ENCODE results near the gene NKTR.

The NKTR gene

DNA sequence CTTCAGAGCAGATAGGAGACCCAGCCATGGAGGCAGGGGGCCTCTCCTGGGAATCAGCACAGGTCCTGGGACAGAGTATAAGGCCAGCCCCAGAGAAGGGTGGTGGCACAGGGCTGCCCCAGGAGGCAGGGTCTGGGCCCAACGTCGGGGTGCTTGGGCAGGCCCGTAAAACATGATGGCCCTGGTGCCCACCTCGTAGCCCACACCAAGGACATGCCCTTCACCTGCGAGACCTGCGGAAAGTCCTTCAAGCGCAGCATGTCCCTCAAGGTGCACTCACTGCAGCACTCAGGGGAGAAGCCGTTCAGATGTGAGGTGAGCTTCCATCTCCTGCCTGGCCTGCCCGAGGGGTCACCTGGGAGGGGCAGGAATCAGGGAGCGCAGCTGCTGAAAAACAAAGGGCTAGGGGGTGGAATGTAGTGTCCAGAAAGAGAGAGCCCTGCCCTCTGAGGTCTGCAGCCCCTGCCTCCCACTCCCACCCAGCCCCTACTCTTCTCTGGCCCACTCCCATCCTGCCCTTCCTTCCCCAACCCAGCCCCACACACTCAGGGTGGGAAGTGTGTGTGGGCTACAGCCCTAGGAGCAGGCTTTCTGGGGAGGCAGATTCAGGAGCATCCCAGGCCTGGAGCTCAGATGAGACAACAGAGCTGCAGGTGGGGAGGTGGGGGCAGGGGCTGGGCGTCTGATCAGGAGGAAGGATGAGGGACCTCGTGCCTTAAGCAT lies 62.5 kb downstream of the NKTR start:
- DNase-seq = no peak

DNA sequence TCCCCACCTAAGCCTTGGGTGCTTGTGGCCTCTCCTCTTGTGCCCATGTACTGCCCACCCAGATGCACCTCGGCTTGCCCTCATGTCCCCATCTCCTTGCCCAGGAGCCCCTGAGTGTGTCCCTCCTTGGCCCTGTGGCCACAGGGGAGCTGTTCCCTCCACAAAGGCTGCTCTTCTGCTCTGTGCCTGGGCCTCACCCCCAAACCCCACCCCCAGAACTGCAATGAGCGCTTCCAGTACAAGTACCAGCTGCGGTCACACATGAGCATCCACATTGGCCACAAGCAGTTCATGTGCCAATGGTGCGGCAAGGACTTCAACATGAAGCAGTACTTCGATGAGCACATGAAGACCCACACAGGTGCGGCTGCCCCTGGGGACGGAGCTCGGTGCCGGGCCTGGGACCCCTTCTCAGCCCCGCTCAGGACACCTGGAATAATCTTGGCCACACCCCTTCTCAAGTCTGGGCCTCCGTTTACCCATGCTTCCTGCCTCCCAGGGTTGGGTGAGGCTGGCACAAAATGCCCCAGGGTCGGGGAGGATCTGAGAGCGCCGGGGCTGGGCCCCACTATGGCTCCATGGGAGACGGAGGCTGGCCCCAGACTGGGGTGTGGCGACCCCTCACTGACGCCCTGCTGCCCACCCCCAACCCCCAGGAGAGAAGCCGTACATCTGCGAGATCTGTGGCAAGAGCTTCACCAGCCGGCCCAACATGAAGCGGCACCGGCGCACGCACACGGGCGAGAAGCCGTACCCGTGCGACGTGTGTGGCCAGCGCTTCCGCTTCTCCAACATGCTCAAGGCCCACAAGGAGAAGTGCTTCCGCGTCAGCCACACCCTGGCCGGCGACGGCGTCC lies 63.3 kb downstream of the NKTR start:
- no peak for DNase-seq

DNA sequence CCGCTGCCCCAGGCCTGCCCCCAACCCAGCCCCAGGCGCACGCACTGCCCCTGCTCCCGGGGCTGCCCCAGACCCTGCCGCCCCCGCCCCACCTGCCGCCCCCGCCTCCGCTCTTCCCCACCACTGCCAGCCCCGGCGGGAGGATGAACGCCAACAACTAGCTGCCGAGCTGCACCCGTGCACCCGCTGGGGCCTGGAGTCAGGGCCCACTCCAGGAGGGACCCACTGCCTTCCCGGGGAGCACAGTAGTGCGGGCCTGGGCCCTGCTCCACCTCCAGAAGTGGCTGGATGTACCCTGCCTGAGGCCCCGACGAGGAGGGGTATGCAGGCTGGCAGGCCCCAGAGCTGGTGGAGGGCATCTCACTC lies 63.9 kb downstream of the NKTR start:
- no peak for DNase-seq

DNA sequence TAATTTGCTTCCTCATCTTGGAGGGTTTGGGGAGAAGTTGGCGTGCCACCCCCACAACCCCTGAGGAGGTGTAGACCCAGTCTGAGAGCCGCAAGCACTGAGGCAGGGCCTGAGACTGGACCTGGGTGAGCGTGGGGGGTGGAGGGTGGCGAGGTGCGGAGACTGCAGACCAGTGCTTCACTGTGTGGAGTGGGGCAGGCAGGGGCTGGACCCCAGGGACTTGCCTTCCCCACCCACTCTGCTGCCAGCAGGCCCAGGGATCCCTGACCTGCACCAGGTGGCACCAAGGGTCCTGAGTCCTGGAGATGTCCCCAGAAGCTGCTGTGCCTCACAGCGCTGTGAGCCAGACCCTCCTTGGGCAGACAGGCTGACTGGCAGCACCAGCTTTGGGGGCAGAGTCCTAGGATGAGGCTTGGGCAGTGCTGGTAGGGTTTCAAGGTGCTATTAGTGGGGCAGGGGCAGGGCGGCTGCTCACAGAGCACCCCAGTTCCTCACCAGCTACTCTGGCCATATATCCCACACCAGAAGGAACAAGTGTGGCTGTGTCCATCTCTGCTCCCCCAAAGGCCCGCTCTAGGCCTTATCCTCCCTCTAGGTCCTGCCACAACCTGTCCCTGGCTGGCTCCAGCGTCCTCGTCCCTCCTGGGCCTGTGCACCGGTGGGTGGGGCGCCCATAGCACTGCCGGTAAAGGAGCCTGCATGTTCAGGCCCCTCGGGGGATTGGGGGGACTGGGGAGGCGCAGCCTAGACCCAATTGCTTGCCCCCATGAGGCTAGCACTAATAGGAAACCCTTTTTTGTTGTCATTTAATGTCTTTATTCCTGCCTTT lies 64.8 kb downstream of the NKTR start:
- DNase-seq = no peak

DNA sequence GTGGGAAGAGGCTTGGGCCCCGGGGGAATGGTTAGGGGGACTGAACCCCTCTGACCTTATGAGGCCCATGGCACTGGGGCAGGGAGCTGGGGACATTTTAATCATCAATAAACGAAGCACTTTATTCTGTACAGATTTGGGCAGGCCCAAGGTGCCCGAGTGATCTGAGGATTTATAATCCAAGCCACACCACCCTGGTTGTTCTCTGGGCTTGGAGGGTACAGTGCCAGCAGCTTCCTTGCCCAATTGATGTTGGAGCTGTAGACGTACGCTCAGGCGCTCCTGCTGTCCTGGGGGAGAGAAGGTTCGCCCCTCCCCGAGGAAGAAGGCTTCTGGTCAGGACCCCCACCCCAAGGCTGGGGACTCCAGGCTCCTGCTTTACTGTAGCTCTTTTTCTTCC lies 65.5 kb downstream of the NKTR start:
- DNase-seq = no peak

DNA sequence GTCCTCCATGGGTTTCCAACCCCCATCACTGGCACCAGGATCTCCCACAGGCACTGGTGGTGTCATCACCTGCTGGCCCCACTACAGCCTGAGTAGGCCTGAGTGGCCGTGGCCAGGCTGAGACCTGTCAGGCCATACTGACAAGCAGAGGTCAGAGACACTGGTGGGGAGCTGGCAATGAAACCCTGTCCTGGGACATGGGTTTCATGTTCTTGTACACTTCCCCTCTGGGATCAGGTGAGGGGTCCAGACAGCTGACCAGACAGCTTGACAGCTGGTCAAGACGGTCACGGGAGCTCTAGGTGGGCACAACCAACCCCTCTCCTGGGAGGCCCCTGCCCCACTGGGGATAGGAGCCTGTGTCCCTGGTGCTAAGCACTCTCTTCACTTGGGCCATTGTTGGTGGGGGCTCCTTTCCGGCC lies 66.1 kb downstream of the NKTR start:
- DNase-seq = no peak

DNA sequence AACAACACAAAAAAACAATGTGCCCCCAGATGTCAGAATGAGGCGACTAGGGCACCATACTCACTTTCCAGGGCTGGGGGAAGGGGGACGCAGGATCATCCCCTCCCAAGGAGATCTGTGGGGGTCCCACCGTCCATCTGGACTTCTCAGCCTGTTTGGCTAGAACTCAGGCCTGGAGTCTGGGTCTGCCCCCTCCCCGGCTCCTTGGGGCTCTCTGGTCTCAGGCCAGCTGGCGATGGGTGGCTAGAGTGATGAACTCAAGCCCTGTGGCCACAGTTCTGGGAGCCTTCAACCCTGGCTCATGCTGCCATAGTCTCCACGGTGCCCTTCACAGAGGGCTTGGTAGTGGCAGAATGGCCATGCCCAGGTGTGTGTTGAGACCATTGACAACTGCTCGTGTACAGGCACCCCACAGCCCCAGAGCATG lies 66.6 kb downstream of the NKTR start:
- no peak for DNase-seq

DNA sequence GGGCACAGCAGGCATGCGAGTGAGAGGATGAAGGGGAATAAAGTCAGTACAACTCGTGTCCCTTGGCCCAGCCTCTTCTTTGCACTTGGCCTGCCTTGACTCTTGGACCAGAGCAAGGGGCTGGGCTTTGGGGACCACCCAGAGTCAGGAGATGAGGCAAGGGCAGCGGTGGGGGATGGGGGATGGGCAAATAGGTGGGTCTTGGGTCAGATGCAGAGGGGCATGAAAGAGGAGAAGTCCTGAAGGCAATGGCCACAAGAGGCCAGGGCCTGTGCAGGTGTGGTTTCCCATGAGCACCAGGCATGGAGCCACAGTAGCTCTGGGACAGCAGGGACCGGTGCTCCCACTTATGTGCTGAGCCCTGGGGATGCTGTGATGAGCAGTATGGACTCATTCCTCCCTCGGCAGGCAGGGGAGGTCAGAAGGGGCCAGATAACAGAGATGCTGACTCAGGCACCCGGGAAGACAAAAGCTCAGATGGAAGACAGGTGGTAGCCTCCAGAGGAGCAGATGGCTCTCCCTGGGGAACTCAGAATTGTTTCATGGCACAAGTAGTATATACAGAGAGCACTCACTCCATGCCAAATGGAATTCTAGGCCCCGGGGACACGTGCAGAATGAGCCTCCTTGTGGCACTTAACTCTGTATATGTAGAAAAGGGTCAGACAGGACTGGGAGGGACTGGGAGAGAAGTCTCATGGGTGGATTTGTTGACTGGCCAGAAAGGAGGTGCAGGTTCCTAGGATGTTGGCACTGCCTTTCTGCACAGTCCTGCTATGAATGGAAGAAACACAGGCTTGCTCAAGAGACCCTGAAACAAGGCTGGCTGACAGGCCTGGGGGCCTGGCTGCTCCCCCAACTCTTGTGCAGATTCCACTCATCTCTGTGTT lies 67.3 kb downstream of the NKTR start:
- no peak for DNase-seq

DNA sequence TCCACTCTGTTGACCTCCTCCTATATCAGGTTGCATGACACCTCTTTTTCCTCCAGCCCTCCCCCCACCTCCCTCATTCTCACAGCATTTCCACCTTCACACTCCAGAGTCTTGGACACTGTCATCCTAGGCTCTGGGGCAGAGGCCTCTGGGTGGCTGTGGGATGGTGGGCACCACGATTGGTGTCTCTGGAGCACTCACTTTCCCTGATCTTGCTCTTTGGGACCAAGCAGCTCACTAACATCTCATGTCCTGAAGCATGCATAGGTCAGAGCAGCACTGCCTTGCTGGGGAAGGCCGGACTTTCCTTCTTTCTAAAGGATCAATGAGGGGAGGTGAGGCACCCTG lies 67.9 kb downstream of the NKTR start:
- no peak for DNase-seq

DNA sequence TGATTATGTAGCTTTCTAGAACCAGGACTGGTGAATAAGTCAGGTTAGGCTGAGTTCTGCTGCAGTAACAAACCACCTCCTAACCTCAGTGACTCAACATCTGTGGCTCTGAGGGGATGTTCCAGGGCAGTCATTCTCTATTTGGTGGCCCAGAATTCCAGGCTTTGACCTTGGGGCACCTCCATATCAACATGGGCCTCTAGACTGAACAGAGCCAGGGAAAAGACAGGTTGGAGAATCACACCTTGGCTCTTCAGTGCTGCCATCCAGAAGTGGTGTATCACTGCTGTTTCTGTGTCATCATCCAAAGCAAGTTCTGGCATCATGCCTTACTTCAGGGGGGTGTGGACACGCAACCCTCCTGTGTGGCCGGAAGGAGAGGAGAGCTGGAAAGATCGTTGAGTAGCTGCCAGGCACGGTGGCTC lies 68.3 kb downstream of the NKTR start:
- DNase-seq = no peak

DNA sequence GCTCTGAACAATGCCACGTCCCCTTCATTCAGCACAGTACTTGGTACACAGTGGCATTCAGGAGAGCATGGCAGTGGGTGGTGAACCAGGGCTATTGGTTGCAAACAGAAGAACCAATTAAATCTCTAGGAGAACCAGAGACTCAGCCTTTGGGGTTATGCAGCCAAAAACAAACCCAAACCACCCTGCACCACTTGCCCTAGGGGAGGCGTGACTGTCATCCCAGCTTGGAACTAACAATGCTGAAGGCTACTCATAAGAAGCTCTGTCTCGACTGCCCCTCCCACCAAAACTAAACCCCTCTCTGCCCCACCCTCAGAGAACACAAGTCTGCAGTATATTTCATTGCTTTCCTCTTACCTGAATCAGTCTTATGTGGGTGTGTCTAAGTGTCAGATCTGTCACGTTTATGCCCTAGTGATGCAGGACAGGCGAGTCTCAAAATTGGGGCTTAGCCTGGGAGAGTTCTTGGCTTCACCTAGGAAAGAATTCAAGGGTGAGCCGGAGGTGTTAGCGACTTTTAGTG lies 69.6 kb downstream of the NKTR start:
- no peak for DNase-seq

DNA sequence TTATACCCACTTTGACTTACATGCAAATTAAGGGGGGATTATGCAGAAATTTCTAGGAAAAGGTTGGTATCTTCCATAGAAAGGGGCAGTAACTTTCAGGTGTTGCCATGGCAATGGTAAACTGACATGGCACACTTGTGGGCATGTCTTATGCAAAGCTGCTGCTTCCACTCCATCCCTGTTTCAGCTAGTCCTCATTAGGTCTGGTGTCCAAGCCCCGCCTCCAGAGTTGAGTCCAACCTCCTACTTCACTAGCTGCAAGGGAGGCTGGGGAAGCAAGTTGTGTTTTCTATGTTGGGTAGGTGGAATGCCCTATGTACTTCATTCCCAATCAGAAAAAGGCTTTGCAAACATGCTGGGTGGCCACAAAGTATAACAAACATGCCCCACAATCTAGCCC lies 70.2 kb downstream of the NKTR start:
- no peak for DNase-seq

DNA sequence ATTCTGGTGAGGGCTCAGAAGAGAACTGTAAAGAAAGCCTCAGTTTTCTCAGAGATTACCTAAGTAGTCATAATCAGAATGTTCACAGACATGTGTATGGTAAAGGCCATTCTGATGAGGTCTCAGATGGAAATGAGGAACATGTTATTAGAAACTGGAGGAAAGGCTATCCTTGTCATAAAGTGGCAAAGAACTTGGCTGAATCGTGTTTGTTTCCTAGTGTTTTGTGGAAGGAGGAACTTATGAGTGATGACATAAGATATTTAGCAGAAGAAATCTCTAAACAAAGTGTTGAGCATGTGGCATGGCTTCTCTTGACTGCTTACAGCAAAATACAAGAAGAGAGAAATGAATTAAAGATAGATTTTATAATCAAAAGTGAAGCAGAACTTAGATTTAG lies 72.0 kb downstream of the NKTR start:
- DNase-seq = no peak

DNA sequence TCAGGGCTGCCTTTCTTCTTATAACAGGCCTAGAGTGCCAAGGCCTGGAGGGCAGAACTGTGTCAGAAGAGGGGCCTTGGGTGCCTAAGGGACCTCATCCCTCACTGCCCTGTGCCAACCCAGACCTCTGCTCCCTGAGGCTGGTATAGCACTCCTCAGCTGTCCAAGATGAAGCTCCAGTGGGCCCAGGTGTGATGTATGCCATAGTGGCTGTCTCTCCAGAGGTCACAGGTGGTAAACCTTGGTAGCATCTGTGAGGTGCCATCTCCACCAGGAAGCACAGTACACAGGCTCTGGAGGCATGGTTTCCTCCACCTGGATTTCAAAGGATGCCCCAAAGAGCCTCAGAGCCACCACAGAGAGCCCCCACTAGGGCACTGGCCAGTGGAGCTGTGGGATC lies 72.6 kb downstream of the NKTR start:
- DNase-seq = no peak

DNA sequence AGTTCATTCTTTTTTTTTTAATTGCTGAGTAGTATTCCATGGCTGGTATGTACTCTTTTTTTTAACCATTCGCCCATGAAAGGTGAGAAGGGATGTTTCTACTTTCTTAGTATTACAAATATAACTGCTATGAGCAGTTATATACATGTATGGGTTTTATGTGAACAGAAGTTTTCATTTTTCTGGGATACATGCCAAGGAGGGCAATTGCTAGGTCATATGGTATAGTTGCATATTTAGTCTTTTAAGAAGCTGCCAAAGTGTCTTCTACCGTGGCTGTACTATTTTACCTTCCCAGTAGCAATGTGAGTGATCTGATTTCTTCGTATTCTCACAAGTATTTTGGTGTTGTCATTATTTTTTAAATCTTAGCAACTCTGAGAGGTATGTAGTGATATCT lies 73.7 kb downstream of the NKTR start:
- DNase-seq = no peak

DNA sequence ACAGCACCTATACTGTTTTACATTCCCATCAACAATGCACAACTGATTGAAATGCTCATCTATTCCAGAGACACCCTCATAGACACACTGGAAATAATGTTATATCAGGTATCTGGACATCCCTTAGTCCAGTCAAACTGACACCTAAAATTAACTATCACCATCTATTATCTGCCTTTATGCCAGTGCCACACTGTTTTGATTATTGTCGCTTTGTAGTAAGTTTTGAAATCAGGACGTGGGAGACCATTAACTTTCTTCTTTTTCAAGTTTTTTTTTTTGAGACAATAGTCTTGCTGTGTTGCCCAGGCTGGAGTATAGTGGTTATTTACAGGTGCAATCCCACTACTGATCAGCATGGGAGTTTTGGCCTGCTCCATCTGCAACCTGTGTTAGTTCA lies 75.4 kb downstream of the NKTR start:
- DNase-seq = no peak

DNA sequence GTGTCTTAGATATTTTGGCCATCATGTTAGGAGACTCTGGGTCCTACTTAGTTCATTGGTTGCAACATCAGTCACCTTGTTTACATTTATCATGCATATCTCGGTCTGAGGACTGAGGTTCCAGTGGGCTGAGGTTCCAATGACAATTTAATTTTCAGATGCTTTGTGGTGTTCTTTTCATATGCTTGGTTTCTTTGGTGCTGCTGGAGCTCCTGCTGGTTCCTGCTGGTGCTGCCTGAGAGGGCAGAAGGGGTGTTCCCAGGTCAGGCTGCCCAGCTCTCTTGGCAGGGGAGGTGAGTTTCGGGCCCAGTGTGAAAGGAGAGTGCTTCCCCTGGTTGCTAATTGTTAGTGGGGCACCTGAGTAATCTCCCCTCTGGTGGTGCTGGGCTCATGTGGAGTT lies 78.0 kb downstream of the NKTR start:
- no peak for DNase-seq

DNA sequence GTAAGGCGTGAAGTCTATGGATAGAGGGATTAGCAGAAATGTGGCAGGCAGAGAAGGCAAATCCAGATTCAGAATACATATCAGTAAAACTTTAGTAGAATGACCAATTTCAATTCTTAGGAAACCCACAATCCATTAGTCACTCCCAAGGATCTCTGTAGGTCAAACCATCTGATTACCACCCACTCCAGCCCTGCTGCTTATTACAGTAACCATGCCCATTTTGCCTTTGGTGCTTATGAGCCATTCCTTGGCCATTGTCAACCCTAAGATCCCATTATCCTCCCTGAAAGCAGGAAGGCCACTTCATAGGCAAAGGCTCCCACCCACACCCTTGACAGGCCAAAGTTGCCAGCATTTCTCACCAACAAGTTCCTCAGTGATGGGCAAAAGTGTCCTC lies 79.8 kb downstream of the NKTR start:
- DNase-seq = no peak

DNA sequence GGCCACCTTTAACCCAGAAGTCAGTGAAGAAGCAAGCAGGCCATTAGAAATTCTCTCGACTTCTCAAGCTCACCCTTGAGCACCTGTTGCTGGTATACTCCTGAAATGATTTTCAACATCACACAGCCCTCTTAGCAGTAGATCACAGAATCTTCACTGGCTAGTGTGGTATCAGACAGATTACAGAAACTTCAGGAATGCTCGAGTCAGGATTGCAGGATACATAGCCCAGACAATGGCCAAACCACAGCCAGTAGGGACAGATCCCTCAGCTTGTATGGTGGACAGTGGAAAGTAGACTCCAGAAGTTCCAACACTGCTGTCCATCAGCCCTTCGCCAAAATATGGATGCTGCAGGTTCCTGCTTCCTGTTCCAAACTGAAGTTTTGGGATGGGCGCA lies 80.3 kb downstream of the NKTR start:
- no peak for DNase-seq

DNA sequence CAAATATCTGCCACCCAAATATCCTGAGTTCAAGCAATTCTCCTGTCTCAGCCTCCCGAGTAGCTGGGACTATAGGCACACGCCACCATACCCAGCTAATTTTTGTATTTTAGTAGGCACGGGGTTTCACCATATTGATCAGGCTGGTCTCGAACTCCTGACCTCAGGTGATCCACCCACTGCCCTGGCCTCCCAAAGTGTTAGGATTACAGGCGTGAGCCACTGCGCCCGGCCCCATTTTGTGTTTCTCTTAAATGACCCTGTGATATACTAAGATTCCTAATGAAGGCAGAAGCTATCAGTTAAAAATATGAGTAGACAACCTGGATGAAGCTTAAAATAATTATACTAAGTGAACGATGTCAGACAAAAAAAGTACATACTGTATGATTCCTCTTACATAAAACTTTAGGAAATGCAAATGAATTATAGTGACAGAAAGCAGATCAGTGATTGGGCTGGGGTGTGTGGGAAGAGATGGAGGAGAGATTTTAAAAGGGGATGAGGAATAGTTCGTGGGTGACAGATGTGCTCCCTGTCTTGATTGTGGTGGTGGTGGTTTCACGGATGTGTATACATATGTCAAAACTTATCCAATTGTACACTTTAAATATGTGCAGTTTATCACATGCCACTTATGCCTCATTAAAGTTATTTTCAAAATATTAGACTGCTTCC lies 81.0 kb downstream of the NKTR start:
- no peak for DNase-seq

DNA sequence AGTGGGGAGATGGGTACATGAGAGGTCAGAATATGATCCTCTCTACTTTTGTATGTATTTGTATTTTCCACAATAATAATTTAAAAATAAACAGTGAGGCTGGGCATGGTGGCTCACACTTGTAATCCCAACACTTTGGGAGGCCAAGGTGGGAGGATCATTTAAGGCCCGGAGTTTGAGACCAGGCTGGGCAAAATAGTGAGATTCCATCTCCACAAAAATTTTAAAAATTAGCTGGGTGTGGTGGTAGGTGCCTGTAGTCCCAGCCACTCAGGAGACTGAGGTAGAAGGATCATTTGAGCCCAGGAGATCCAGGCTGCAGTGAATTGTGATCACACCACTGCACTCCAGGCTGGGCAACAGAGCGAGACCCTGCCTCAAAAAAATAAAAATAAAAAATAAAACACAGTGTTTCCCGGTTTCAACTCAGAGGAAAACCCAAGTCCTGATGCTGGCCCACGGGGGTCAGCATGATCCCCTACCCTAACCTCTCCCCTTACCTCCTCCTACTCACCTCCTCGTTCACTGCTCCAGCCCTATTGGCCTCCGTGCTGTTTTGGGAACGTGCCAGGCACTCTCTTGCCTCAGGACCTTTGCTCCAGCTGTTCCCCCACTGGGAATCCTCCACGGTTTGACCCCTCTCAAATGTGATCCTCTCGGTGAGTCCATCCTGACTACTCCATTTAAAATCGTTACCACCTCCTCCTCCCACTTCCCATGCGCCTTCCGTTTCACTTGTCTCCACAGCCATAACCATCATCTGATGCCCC lies 82.0 kb downstream of the NKTR start:
- DNase-seq = no peak
